CD4-positive, alpha-beta T cell treated with Interleukin-6 for 4 hours (primary cell): ENCODE data around the gene STAC3.
"Not testable (repeated sequence)": the region's sequence is repeated elsewhere in the genome, so short reads cannot be mapped to it uniquely, and the experiment has no call there.

Experiments
- DNase-seq: peaks from one replicate; pipeline ENCODE4 v3.0.0-alpha.2; 2020; ENCODE audit warnings: mixed read lengths

The STAC3 gene

GRCh38 chr12:57250956-57251355 is at the start of gene STAC3:
Gene STAC3 (minus strand): TSS chr12:57251187. CDS start chr12:57249636, 1,551 bp downstream.
- no peak for DNase-seq

- no peak for DNase-seq
Measured at GRCh38 chr12:57299514-57300016, 48.6 kb upstream of the STAC3 start.

- no peak for DNase-seq
Measured at GRCh38 chr12:57296291-57296690, 45.3 kb upstream of the STAC3 start.

- not testable (repeated sequence) for DNase-seq
Measured at GRCh38 chr12:57282073-57282472, 31.1 kb upstream of the STAC3 start.

- DNase-seq = peak; percentile 72
Measured at GRCh38 chr12:57280211-57281062, 29.4 kb upstream of the STAC3 start.

GRCh38 chr12:57278465-57279381 is 27.7 kb upstream of the STAC3 start:
- DNase-seq = no peak

GRCh38 chr12:57276935-57277563 is 26.1 kb upstream of the STAC3 start:
- peak; percentile 10 for DNase-seq

GRCh38 chr12:57276233-57276632 is 25.2 kb upstream of the STAC3 start:
- not testable (repeated sequence) for DNase-seq

- no peak for DNase-seq
Measured at GRCh38 chr12:57273516-57273915, 22.5 kb upstream of the STAC3 start.

GRCh38 chr12:57272337-57273151 is 21.6 kb upstream of the STAC3 start:
- no peak for DNase-seq

GRCh38 chr12:57270966-57271470 is 20.0 kb upstream of the STAC3 start:
- no peak for DNase-seq

- no peak for DNase-seq
Measured at GRCh38 chr12:57268264-57268663, 17.3 kb upstream of the STAC3 start.

- no peak for DNase-seq
Measured at GRCh38 chr12:57266681-57267080, 15.7 kb upstream of the STAC3 start.

- DNase-seq = no peak
Measured at GRCh38 chr12:57263096-57263495, 12.1 kb upstream of the STAC3 start.

- no peak for DNase-seq
Measured at GRCh38 chr12:57262126-57262822, 11.3 kb upstream of the STAC3 start.

- no peak for DNase-seq
Measured at GRCh38 chr12:57261428-57261865, 10.5 kb upstream of the STAC3 start.

- DNase-seq = no peak
Measured at GRCh38 chr12:57260366-57260765, 9.4 kb upstream of the STAC3 start.

GRCh38 chr12:57258977-57259970 is 8.3 kb upstream of the STAC3 start:
- DNase-seq = no peak

GRCh38 chr12:57255916-57256315 is 4.9 kb upstream of the STAC3 start:
- no peak for DNase-seq
